Smooth muscle cell (in vitro differentiated cells): ENCODE results near the gene KLHL22. TPM values are rescaled to one million over a fixed set of nuclear protein-coding genes. Genes with fewer than 3 reads are reported as not detected.

ENCODE experiments used
- DNase-seq: peaks from one replicate; lab custom pipeline; 2025; ENCODE audit not compliant: unreplicated experiment; lab: John Stamatoyannopoulos, UW
- H2AFZ ChIP-seq: fragments of 200-600 bp; sonication (generic); 2 replicates; pipeline ENCODE4 v1.6.0; 2016; ENCODE audit warnings: antibody characterized with exemption, low read depth, mild to moderate bottlenecking
- H3F3A ChIP-seq: fragments of 200-600 bp; sonication (generic); 2 replicates; pipeline ENCODE4 v1.6.0; 2017; ENCODE audit warnings: antibody characterized with exemption, low read depth
- H3K27ac ChIP-seq: fragments of 200-600 bp; sonication (generic); 2 replicates; pipeline ENCODE4 v1.5.1; 2016; ENCODE audit warnings: low read depth, mild to moderate bottlenecking
- H3K27me3 ChIP-seq: fragments of 200-600 bp; sonication (generic); 2 replicates; pipeline ENCODE4 v1.6.1; 2016; ENCODE audit warnings: low read depth, mild to moderate bottlenecking
- H3K36me3 ChIP-seq: fragments of 200-600 bp; sonication (generic); 2 replicates; pipeline ENCODE4 v1.5.1; 2016; ENCODE audit warnings: low read depth
- H3K4me1 ChIP-seq: fragments of 200-600 bp; sonication (generic); 2 replicates; pipeline ENCODE4 v1.5.1; 2016; ENCODE audit warnings: low read depth
- H3K4me2 ChIP-seq: fragments of 200-600 bp; sonication (generic); 2 replicates; pipeline ENCODE4 v1.6.0; 2016; ENCODE audit warnings: mild to moderate bottlenecking
- H3K4me3 ChIP-seq: fragments of 200-600 bp; sonication (generic); 2 replicates; pipeline ENCODE4 v1.5.1; 2016; ENCODE audit warnings: mild to moderate bottlenecking
- H3K79me2 ChIP-seq: fragments of 200-600 bp; sonication (generic); 2 replicates; pipeline ENCODE4 v1.6.0; 2016; ENCODE audit warnings: low read depth, mild to moderate bottlenecking
- H3K9ac ChIP-seq: fragments of 200-600 bp; sonication (generic); 2 replicates; pipeline ENCODE4 v1.6.0; 2016; ENCODE audit warnings: low read depth
- H3K9me3 ChIP-seq: fragments of 200-600 bp; sonication (generic); replicated peaks from 2 replicates; pipeline ENCODE4 v1.5.1; 2016; ENCODE audit warnings: low read depth
- H4K20me1 ChIP-seq: fragments of 200-600 bp; sonication (generic); 2 replicates; pipeline ENCODE4 v1.6.0; 2016; ENCODE audit warnings: low read depth
- CTCF ChIP-seq: fragments of 200-600 bp; sonication (generic); IDR thresholded peaks from 2 replicates; pipeline ENCODE4 v1.5.1; 2017; ENCODE audit warnings: borderline replicate concordance, mild to moderate bottlenecking, antibody characterized with exemption; ENCODE audit not compliant: insufficient read depth, poor library complexity, severe bottlenecking
- WGBS: methylation state at CpG from one replicate; pipeline ENCODE4 v1.1.7; 2016; ENCODE audit warnings: low lambda C conversion rate; 5-methylcytosine and 5-hydroxymethylcytosine counted together
- polyA plus RNA-seq: library from polyadenylated mRNA; unstranded; fragments of >200 nt; fragmentation: Nextera tagmentation; extraction: Ambion mirVana; gene quantifications from 2 replicates; pipeline ENCODE4 v1.2.1, GENCODE V29; 2016
- total RNA-seq: library from RNA; depleted of rRNA; stranded (reverse); fragments of >200 nt; gene quantifications from 2 replicates; pipeline ENCODE4 v1.2.3, GENCODE V29; 2014

KLHL22 gene
- total and polyA plus RNA-seq, 2 experiments from 2014 or later, result 17.1 to 27.3 TPM

GRCh38 chr22:20449819-20450550 lies 45.6 kb downstream of the KLHL22 start:
- Histone ChIP-seq H3K36me3 (no peaks in the 10 kb centered on the region), H3K27ac (no peak overlapping the region), H3K9me3 (no peaks in the 10 kb centered on the region), H3K27me3 (no peaks in the 10 kb centered on the region), H3K4me3 (no peak overlapping the region), H3F3A (no peaks in the 10 kb centered on the region), H3K4me2 (no peak overlapping the region), H3K9ac (no peak overlapping the region), H2AFZ (no peak overlapping the region), H3K4me1 (no peaks in the 10 kb centered on the region), H3K79me2 (no peaks in the 10 kb centered on the region), H4K20me1 (no peaks in the 10 kb centered on the region)
- no peak for TF ChIP-seq CTCF
- 95% methylated on average over 19 of the region's 19 CpGs for WGBS
- no peak for DNase-seq

- Histone ChIP-seq H3K79me2 (no peaks in the 10 kb centered on the region), H3K36me3 (no peaks in the 10 kb centered on the region), H3K9ac (no peak overlapping the region), H3K27me3 (no peaks in the 10 kb centered on the region), H3K27ac (no peak overlapping the region), H3K4me1 (no peaks in the 10 kb centered on the region), H4K20me1 (no peaks in the 10 kb centered on the region), H3F3A (no peaks in the 10 kb centered on the region), H2AFZ (no peak overlapping the region), H3K4me3 (no peak overlapping the region), H3K9me3 (no peaks in the 10 kb centered on the region), H3K4me2 (no peak overlapping the region)
- DNase-seq, result no peak
- WGBS, result 60% methylated on average over 5 of the region's 5 CpGs
- no peak for TF ChIP-seq CTCF
These were observed 47.0 kb downstream of the KLHL22 start for GRCh38 chr22:20448630-20449029.

GRCh38 chr22:20446383-20446970 lies 49.1 kb downstream of the KLHL22 start:
- no peaks in the 10 kb centered on the region for H3F3A ChIP-seq
- no peaks in the 10 kb centered on the region for H3K36me3 ChIP-seq
- DNase-seq, result no peak
- H3K9me3 ChIP-seq, result no peaks in the 10 kb centered on the region
- no peak for TF ChIP-seq CTCF
- WGBS, result 95% methylated on average over 21 of the region's 21 CpGs
- H2AFZ ChIP-seq, result no peak overlapping the region
- H4K20me1 ChIP-seq, result no peaks in the 10 kb centered on the region
- H3K27ac ChIP-seq, result no peak overlapping the region
- H3K79me2 ChIP-seq, result no peaks in the 10 kb centered on the region
- no peaks in the 10 kb centered on the region for H3K4me1 ChIP-seq
- H3K4me2 ChIP-seq, result no peak overlapping the region
- H3K27me3 ChIP-seq, result no peaks in the 10 kb centered on the region
- H3K9ac ChIP-seq, result no peak overlapping the region
- H3K4me3 ChIP-seq, result no peak overlapping the region

- Histone ChIP-seq H3F3A (peaks cover 6% of the 10 kb centered on the region), H3K9ac (no peak overlapping the region), H3K4me2 (no peak overlapping the region), H3K36me3 (no peaks in the 10 kb centered on the region), H3K4me3 (no peak overlapping the region), H3K27me3 (no peaks in the 10 kb centered on the region), H3K79me2 (no peaks in the 10 kb centered on the region), H3K9me3 (no peaks in the 10 kb centered on the region), H4K20me1 (no peaks in the 10 kb centered on the region), H3K27ac (no peak overlapping the region), H3K4me1 (no peaks in the 10 kb centered on the region), H2AFZ (no peak overlapping the region)
- no peak for DNase-seq
- TF ChIP-seq CTCF, result no peak
- 98% methylated on average over 4 of the region's 4 CpGs for WGBS
These were observed 51.3 kb downstream of the KLHL22 start for GRCh38 chr22:20444325-20444724.
